A549 (cell line): ENCODE data around the gene NSL1. TPM values are rescaled to one million over a fixed set of nuclear protein-coding genes. Genes with fewer than 3 reads are reported as not detected.
"Not testable (repeated sequence)": the region's sequence is repeated elsewhere in the genome, so short reads cannot be mapped to it uniquely, and the experiment has no call there.

Source experiments
- ATAC-seq, 2 experiments: fragments of 200-7000 bp in 1 of 2; fragments of >200 bp in 1 of 2; cut with Nextera tagmentation in 1 of 2; cut with Tn5 transposase in 1 of 2; 3 replicates each; pipeline versions ENCODE4 v1.8.0 to v1.9.1; 2018 to 2020; ENCODE audit warnings: mild to moderate bottlenecking in 1 of 2, moderate library complexity in 1 of 2
- CTCF ChIA-PET: fragments of 300-600 bp; sonication (Branson Sonifier 250); formaldehyde crosslinking; extraction: SDS; loops from one replicate; lab custom pipeline; 2021; ENCODE audit warnings: antibody characterized with exemption, inconsistent platforms; lab: Yijun Ruan, JAX
- POLR2A ChIA-PET: fragments of 350-600 bp; formaldehyde crosslinking; extraction: SDS; loops from one replicate; lab custom pipeline; 2021; ENCODE audit warnings: antibody characterized with exemption, inconsistent platforms; lab: Yijun Ruan, JAX
- DNase-seq, 2 experiments: peaks; one replicate each; pipeline versions ENCODE4 v3.0.0 to v3.0.0-alpha.2; 2011 to 2016; ENCODE audit warnings: low read depth in 1 of 2, low spot score in 1 of 2
- FAIRE-seq: peaks from 2 replicates; lab custom pipeline; 2011; peaks lifted over from hg19 to GRCh38; lab: Jason Lieb, UNC
- H3K27ac ChIP-seq, 2 experiments: fragments of >200 bp; sonication (Bioruptor Twin); formaldehyde crosslinking; 3 replicates each; pipeline ENCODE4 v1.5.1; 2016 to 2017
- H3K4me1 ChIP-seq: fragments of >200 bp; sonication (Bioruptor Twin); formaldehyde crosslinking; 3 replicates; pipeline ENCODE4 v1.6.1; 2016
- H3K4me2 ChIP-seq: fragments of >200 bp; sonication (Bioruptor Twin); formaldehyde crosslinking; 3 replicates; pipeline ENCODE4 v1.6.1; 2016
- H3K4me3 ChIP-seq: fragments of >200 bp; sonication (Bioruptor Twin); formaldehyde crosslinking; 3 replicates; pipeline ENCODE4 v1.5.1; 2016
- H3K9me3 ChIP-seq: fragments of >200 bp; sonication (Bioruptor Twin); formaldehyde crosslinking; 3 replicates; pipeline ENCODE4 v1.6.1; 2016
- EHMT2 ChIP-seq: fragments of 200-600 bp; sonication (generic); IDR thresholded peaks from 2 replicates; pipeline ENCODE4 v1.6.1; 2016; ENCODE audit warnings: antibody characterized with exemption, low read depth, mild to moderate bottlenecking, moderate library complexity
- ESRRA ChIP-seq: fragments of 150-350 bp; IDR thresholded peaks from 2 replicates; pipeline ENCODE4 v1.6.1; 2014; ENCODE audit warnings: mild to moderate bottlenecking, low read length, borderline replicate concordance
- FOSL2 ChIP-seq, 2 experiments: fragments of 450-650 bp in 1 of 2; fragments of >200 bp in 1 of 2; sonication (Bioruptor Twin) in 1 of 2; formaldehyde crosslinking; IDR thresholded peaks; 2 replicates each; pipeline versions ENCODE4 v1.5.0 to v1.6.1; 2016 to 2020; ENCODE audit warnings: mild to moderate bottlenecking in 1 of 2, moderate library complexity in 1 of 2
- HEYL ChIP-seq: fragments of 250-450 bp; sonication (Bioruptor Pico); IDR thresholded peaks from 2 replicates; pipeline ENCODE4 v1.8.0; 2021; ENCODE audit warnings: mild to moderate bottlenecking, moderate library complexity
- HOXB5 ChIP-seq: fragments of 250-450 bp; sonication (Bioruptor Pico); IDR thresholded peaks from 2 replicates; pipeline ENCODE4 v1.5.0; 2020; ENCODE audit warnings: mild to moderate bottlenecking, moderate library complexity
- KDM1A ChIP-seq: fragments of 200-600 bp; sonication (generic); IDR thresholded peaks from 2 replicates; pipeline ENCODE4 v1.6.1; 2016; ENCODE audit warnings: low read depth, mild to moderate bottlenecking
- RAD21 ChIP-seq, 2 experiments: fragments of >200 bp in 1 of 2; sonication (Bioruptor Twin) in 1 of 2; formaldehyde crosslinking in 1 of 2; IDR thresholded peaks in 1 of 2; conservative IDR thresholded peaks in 1 of 2; 2 replicates in 1 of 2; 3 replicates in 1 of 2; pipeline ENCODE4 v1.6.1; 2012 to 2018; ENCODE audit warnings: inconsistent platforms in 1 of 2
- RNF2 ChIP-seq: fragments of 200-600 bp; sonication (generic); IDR thresholded peaks from 2 replicates; pipeline ENCODE4 v1.6.1; 2016; ENCODE audit warnings: low read depth, mild to moderate bottlenecking, antibody characterized with exemption, moderate library complexity, borderline replicate concordance
- SMC3 ChIP-seq: fragments of >200 bp; sonication (Bioruptor Twin); formaldehyde crosslinking; IDR thresholded peaks from 3 replicates; pipeline ENCODE4 v1.6.1; 2018; ENCODE audit warnings: inconsistent platforms
- SREBF2 ChIP-seq: fragments of 450-650 bp; IDR thresholded peaks from 2 replicates; pipeline ENCODE4 v1.6.1; 2014; ENCODE audit warnings: mild to moderate bottlenecking, moderate library complexity
- TFCP2L1 ChIP-seq: fragments of 250-450 bp; sonication (Bioruptor Pico); IDR thresholded peaks from 2 replicates; pipeline ENCODE4 v1.5.0; 2021; ENCODE audit warnings: mild to moderate bottlenecking
- ZNF302 ChIP-seq: fragments of 250-450 bp; sonication (Bioruptor Pico); IDR thresholded peaks from 2 replicates; pipeline ENCODE4 v1.9.0; 2021; ENCODE audit warnings: inconsistent platforms, mild to moderate bottlenecking, moderate library complexity
- WGBS: methylation state at CpG from one replicate; pipeline ENCODE4 v1.1.6; 2017; ENCODE audit errors: missing lambda C conversion rate; 5-methylcytosine and 5-hydroxymethylcytosine counted together
- polyA plus RNA-seq, 4 experiments: library from polyadenylated mRNA; depleted of rRNA in 3 of 4; stranded (reverse); fragments of >200 nt; fragmentation: RNase III in 1 of 4; extraction: RNeasy Plus Mini Kit Qiagen cat#74134 plus additional on column Dnase treatment in 1 of 4; gene quantifications; 2 replicates in 3 of 4; 3 replicates in 1 of 4; pipeline ENCODE4 v1.2.3, GENCODE V29; 2011 to 2017
- TF ChIP-seq, protein P1 (sequence below): fragments of 200-600 bp; sonication (generic); IDR thresholded peaks from 2 replicates; pipeline ENCODE4 v1.6.1; 2016; ENCODE audit warnings: antibody characterized with exemption, mild to moderate bottlenecking, moderate library complexity
- TF ChIP-seq, protein P2 (sequence below): fragments of >200 bp; sonication (Bioruptor Twin); formaldehyde crosslinking; IDR thresholded peaks from 3 replicates; pipeline ENCODE4 v1.5.1; 2016
- TF ChIP-seq, protein P3 (sequence below): fragments of >200 bp; sonication (Bioruptor Twin); formaldehyde crosslinking; IDR thresholded peaks from 3 replicates; pipeline ENCODE4 v1.6.1; 2016

The NSL1 gene
- polyA plus RNA-seq, 2 of the 4 experiments (the other 2 are of a cell fraction) = 44.9 to 47.9 TPM

DNA sequence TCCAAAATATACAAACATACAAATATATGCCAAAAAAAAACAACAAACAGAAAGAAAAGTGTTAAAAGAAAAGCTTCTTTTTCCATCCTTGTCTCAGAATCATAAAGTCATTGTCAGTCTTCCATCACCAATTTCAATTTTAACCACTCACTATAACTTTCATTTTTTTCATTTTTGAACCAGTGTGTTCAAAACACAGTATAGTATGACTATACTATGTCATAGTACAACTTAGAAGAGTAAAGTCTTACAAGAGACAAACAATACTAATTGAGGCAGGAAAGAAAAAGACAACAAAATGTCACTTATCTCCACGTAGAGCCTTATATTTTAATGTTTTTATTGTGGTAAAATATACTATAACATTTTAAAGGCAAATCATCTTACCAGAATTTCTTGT lies 7.6 kb downstream of the NSL1 start (continued):
- TF ChIP-seq, protein P1, sequence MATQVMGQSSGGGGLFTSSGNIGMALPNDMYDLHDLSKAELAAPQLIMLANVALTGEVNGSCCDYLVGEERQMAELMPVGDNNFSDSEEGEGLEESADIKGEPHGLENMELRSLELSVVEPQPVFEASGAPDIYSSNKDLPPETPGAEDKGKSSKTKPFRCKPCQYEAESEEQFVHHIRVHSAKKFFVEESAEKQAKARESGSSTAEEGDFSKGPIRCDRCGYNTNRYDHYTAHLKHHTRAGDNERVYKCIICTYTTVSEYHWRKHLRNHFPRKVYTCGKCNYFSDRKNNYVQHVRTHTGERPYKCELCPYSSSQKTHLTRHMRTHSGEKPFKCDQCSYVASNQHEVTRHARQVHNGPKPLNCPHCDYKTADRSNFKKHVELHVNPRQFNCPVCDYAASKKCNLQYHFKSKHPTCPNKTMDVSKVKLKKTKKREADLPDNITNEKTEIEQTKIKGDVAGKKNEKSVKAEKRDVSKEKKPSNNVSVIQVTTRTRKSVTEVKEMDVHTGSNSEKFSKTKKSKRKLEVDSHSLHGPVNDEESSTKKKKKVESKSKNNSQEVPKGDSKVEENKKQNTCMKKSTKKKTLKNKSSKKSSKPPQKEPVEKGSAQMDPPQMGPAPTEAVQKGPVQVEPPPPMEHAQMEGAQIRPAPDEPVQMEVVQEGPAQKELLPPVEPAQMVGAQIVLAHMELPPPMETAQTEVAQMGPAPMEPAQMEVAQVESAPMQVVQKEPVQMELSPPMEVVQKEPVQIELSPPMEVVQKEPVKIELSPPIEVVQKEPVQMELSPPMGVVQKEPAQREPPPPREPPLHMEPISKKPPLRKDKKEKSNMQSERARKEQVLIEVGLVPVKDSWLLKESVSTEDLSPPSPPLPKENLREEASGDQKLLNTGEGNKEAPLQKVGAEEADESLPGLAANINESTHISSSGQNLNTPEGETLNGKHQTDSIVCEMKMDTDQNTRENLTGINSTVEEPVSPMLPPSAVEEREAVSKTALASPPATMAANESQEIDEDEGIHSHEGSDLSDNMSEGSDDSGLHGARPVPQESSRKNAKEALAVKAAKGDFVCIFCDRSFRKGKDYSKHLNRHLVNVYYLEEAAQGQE = no peak
- TF ChIP-seq ESRRA = no peak

DNA sequence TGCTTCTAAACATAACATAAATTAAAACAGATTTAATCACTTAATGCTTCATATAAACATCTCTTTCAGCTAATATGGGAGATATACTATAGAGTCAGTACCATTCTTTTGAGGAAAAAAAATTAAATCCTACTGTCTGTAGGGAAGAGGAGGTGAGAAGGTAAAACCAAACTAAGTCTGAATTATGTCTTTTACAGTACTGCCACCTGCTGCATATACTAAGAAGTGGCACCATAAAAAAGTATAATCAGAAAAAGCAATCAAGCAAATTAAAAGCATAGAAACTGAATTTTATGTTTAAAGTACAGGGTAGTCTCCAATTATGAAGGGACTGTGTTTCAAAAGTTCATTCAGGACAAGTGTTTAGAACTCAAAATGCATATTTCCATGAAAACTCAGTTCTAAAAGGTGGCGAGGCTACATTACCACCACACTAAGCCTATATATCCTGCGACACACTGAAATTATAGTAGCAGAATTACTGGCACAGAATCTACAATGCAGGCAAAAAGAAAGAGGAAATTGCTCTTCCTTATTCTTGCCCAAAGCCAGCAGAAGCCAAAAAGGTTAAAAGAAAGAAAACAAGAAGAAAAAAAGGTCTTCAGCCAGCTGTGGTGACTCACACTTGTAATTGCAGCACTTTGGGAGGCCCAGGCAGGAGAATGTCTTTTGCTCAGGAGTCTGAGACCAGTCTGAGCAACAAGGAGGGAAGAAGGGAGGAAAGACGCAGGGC lies 9.0 kb downstream of the NSL1 start:
- DNase-seq = peak in 1 of 2 experiments; percentile 48
- 89% methylated on average over 3 of the region's 3 CpGs for WGBS
- ATAC-seq = peak; percentile 78 to 80
- peak; percentile 65 for FAIRE-seq
- Histone ChIP-seq H3K4me3 (no peak overlapping the region), H3K4me2 (no peak overlapping the region), H3K9me3 (no peaks in the 10 kb centered on the region), H3K4me1 (no peaks in the 10 kb centered on the region), H3K27ac (no peak overlapping the region)
- CTCF ChIA-PET = interaction anchor here (0.5 to 7.7 kb wide), 28 partner anchors 8 to 326 kb away, joined by 3 to 115 read pairs (median 4); partner anchors contain the start of genes BATF3, NSL1 and TATDN3
- POLR2A ChIA-PET = interaction anchor here (1.2 to 1.6 kb wide), 2 partner anchors 174 kb away, joined by 5 read pairs; partner anchors contain the start of gene ATF3
- no peak for TF ChIP-seq ZNF302 (CRISPR knock-in tag)
- TF ChIP-seq RAD21 (conservative IDR thresholded peaks at IDR 0.05 in 1 of 2, IDR thresholded peaks at IDR 0.05 in 1 of 2) = peak; percentile 78 to 85
- TF ChIP-seq, protein P2, sequence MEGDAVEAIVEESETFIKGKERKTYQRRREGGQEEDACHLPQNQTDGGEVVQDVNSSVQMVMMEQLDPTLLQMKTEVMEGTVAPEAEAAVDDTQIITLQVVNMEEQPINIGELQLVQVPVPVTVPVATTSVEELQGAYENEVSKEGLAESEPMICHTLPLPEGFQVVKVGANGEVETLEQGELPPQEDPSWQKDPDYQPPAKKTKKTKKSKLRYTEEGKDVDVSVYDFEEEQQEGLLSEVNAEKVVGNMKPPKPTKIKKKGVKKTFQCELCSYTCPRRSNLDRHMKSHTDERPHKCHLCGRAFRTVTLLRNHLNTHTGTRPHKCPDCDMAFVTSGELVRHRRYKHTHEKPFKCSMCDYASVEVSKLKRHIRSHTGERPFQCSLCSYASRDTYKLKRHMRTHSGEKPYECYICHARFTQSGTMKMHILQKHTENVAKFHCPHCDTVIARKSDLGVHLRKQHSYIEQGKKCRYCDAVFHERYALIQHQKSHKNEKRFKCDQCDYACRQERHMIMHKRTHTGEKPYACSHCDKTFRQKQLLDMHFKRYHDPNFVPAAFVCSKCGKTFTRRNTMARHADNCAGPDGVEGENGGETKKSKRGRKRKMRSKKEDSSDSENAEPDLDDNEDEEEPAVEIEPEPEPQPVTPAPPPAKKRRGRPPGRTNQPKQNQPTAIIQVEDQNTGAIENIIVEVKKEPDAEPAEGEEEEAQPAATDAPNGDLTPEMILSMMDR = peak; percentile 83
- peak; percentile 74 for TF ChIP-seq SMC3
- TF ChIP-seq FOSL2 (IDR thresholded peaks at IDR 0.05) = no peak
- TF ChIP-seq FOSL2 (CRISPR knock-in tag; IDR thresholded peaks at IDR 0.05) = peak; percentile 29; the same call in 1 of the 2 replicates

DNA sequence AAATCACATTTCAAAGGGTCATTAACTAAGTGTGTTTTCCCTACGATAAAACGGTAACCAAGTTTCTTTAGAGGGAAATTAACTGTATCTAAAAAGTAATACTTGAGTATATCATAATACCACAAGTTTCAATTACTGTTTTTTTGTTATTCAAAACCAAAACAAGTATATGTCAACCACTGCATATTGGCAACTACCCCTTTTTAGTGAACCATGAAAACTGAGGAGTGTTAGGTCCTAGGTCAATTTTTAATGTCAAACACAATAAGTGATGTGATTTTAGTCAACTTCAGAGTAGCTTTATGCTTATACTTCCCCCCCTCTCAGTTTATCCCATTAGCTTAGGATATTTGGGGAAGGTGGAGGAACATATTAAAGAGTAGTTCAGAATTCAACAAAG lies 10.4 kb downstream of the NSL1 start:
- ChIA-PET CTCF (interaction anchor here (0.8 to 7.7 kb wide), 12 partner anchors 8 to 325 kb away, joined by 3 to 115 read pairs (median 7); no protein-coding TSS in a partner anchor), POLR2A (interaction anchor here (1.2 kb wide), 1 partner anchor 173 kb away, joined by 5 read pairs; the partner anchor contains the start of gene ATF3)
- FAIRE-seq (no peak), ATAC-seq (no peak), DNase-seq (no peak)
- H3K4me1 ChIP-seq = no peaks in the 10 kb centered on the region
- H3K9me3 ChIP-seq = no peaks in the 10 kb centered on the region
- WGBS = 91% methylated on average over 2 of the region's 2 CpGs
- H3K27ac ChIP-seq = no peak overlapping the region
- H3K4me2 ChIP-seq = no peak overlapping the region
- TF ChIP-seq HEYL (CRISPR knock-in tag) (no peak), EHMT2 (no peak), KDM1A (no peak)
- no peak overlapping the region for H3K4me3 ChIP-seq

DNA sequence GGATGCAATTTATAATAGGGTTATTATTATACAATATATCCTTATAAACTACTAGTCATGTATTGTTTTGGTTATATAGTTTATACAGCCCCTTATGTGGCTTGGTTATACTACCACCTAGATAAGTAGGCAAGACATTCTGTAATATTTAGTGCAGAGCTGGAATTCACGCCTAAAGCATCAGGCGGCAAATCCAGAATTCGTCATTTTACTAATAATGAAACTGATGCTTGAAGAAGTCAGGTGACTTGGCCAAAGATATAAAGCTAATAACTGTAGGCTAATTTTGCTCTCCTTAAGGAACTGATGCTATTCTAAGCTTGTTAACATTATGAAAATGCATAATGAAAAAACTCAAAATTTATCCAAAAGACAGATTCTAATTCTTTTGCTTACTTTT lies 10.8 kb downstream of the NSL1 start:
- WGBS = 92% methylated on average over 3 of the region's 3 CpGs
- Histone ChIP-seq H3K27ac (no peak overlapping the region), H3K4me1 (no peaks in the 10 kb centered on the region), H3K9me3 (no peaks in the 10 kb centered on the region), H3K4me3 (no peak overlapping the region), H3K4me2 (no peak overlapping the region)
- no peak for TF ChIP-seq HOXB5 (CRISPR knock-in tag)
- TF ChIP-seq HEYL (CRISPR knock-in tag) = no peak
- TF ChIP-seq RNF2 = no peak
- TF ChIP-seq, protein P3, sequence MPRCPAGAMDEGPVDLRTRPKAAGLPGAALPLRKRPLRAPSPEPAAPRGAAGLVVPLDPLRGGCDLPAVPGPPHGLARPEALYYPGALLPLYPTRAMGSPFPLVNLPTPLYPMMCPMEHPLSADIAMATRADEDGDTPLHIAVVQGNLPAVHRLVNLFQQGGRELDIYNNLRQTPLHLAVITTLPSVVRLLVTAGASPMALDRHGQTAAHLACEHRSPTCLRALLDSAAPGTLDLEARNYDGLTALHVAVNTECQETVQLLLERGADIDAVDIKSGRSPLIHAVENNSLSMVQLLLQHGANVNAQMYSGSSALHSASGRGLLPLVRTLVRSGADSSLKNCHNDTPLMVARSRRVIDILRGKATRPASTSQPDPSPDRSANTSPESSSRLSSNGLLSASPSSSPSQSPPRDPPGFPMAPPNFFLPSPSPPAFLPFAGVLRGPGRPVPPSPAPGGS = no peak
- TF ChIP-seq SREBF2 = no peak
- TF ChIP-seq TFCP2L1 (CRISPR knock-in tag) = no peak
- DNase-seq = no peak
- no peak for ATAC-seq
- no peak for FAIRE-seq
- POLR2A ChIA-PET = no interaction called here
- CTCF ChIA-PET = interaction anchor here (1.2 to 7.7 kb wide), 5 partner anchors 9 to 324 kb away, joined by 3 to 115 read pairs (median 12); no protein-coding TSS in a partner anchor

DNA sequence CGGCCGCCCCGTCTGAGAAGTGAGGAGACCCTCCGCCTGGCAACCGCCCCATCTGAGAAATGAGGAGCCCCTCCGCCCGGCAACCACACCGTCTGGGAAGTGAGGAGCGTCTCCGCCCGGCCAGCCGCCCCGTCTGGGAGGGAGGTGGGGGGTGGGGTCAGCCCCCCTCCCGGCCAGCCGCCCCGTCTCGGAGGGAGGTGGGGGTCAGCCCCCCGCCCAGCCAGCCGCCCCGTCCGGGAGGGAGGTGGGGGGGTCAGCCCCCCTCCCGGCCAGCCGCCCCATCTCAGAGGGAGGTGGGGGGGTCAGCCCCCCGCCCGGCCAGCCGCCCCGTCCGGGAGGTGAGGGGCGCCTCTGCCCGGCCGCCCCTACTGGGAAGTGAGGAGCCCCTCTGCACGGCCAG lies 12.5 kb downstream of the NSL1 start:
- H3K4me2 ChIP-seq, ATAC-seq, DNase-seq, CTCF ChIA-PET, H3K4me3 ChIP-seq, FAIRE-seq, H3K9me3 ChIP-seq, POLR2A ChIA-PET, H3K27ac ChIP-seq: not testable (repeated sequence)
- peaks cover 11% of the 10 kb centered on the region for H3K4me1 ChIP-seq
- WGBS = no CpG with 5 or more reads among the region's 32 CpGs
